Parathyroid adenoma (tissue), 2 donors: ENCODE measurements around the gene TGFBI.
A peak's percentile ranks its signal among the peaks of the same experiment; 100 is the strongest.

Experiments
- H2AFZ ChIP-seq: fragments of 300-600 bp; sonication (generic); one replicate; pipeline ENCODE4 v1.7.0; 2017; ENCODE audit warnings: antibody characterized with exemption, mild to moderate bottlenecking
- H3K27ac ChIP-seq: fragments of 300-600 bp; sonication (generic); one replicate; pipeline ENCODE4 v1.7.0; 2017
- H3K27me3 ChIP-seq: fragments of 300-600 bp; sonication (generic); one replicate; pipeline ENCODE4 v1.7.0; 2017; ENCODE audit warnings: low read length; ENCODE audit not compliant: control insufficient read depth, insufficient read depth
- H3K36me3 ChIP-seq: fragments of 300-600 bp; sonication (generic); one replicate; pipeline ENCODE4 v1.7.0; 2017; ENCODE audit warnings: low read length; ENCODE audit not compliant: control insufficient read depth, insufficient read depth
- H3K4me1 ChIP-seq: fragments of 300-600 bp; sonication (generic); one replicate; pipeline ENCODE4 v1.7.0; 2017; ENCODE audit warnings: control low read depth
- H3K4me2 ChIP-seq: fragments of 300-600 bp; sonication (generic); one replicate; pipeline ENCODE4 v1.7.0; 2017; ENCODE audit warnings: low read length
- H3K4me3 ChIP-seq: fragments of 300-600 bp; sonication (generic); one replicate; pipeline ENCODE4 v1.7.0; 2017; ENCODE audit warnings: low read depth, low read length
- H3K79me2 ChIP-seq: fragments of 300-600 bp; sonication (generic); one replicate; pipeline ENCODE4 v1.7.0; 2017; ENCODE audit warnings: control low read depth
- H3K9ac ChIP-seq: fragments of 300-600 bp; sonication (generic); one replicate; pipeline ENCODE4 v1.7.0; 2017; ENCODE audit warnings: mild to moderate bottlenecking
- H3K9me3 ChIP-seq: fragments of 300-600 bp; sonication (generic); one replicate; pipeline ENCODE4 v1.7.0; 2017; ENCODE audit warnings: low read length; ENCODE audit not compliant: control insufficient read depth
- TF ChIP-seq, protein P1 (sequence below): fragments of 300-600 bp; sonication (generic); IDR thresholded peaks from one replicate; pipeline ENCODE4 v1.7.0; 2017; ENCODE audit warnings: antibody characterized with exemption, mild to moderate bottlenecking
- donor health status: primary hyperparathyroidism.

TGFBI gene

DNA sequence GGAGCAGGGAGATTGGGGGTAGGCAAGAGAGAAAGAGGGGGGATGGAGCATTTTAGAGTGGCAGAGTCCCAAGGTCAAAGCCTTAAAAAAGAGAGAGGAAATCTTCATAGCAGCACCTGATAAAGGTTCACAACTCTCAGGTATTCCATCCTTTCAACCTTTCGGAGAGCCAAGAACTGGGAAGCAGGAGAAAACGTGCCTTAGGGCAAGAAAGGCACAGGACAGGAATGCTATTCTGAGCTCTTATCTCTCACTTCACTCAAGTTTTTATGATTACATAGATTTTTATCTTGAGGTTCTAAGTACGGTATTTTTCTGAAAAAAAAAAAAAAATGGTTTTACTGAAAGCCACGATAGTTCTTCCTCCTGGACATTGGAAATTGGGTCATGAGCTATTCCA is 69.4 kb downstream of the TGFBI start:
- H3K4me1 ChIP-seq, result no peaks in the 10 kb centered on the region
- no peak overlapping the region for H3K4me2 ChIP-seq
- no peak overlapping the region for H3K4me3 ChIP-seq
- no peaks in the 10 kb centered on the region for H3K79me2 ChIP-seq
- H3K27ac ChIP-seq, result no peak overlapping the region
- no peaks in the 10 kb centered on the region for H3K36me3 ChIP-seq
- H3K27me3 ChIP-seq, result no peaks in the 10 kb centered on the region
- no peak overlapping the region for H3K9ac ChIP-seq
- no peaks in the 10 kb centered on the region for H3K9me3 ChIP-seq
- TF ChIP-seq, protein P1, sequence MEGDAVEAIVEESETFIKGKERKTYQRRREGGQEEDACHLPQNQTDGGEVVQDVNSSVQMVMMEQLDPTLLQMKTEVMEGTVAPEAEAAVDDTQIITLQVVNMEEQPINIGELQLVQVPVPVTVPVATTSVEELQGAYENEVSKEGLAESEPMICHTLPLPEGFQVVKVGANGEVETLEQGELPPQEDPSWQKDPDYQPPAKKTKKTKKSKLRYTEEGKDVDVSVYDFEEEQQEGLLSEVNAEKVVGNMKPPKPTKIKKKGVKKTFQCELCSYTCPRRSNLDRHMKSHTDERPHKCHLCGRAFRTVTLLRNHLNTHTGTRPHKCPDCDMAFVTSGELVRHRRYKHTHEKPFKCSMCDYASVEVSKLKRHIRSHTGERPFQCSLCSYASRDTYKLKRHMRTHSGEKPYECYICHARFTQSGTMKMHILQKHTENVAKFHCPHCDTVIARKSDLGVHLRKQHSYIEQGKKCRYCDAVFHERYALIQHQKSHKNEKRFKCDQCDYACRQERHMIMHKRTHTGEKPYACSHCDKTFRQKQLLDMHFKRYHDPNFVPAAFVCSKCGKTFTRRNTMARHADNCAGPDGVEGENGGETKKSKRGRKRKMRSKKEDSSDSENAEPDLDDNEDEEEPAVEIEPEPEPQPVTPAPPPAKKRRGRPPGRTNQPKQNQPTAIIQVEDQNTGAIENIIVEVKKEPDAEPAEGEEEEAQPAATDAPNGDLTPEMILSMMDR, result no peak
- H2AFZ ChIP-seq, result no peak overlapping the region

DNA sequence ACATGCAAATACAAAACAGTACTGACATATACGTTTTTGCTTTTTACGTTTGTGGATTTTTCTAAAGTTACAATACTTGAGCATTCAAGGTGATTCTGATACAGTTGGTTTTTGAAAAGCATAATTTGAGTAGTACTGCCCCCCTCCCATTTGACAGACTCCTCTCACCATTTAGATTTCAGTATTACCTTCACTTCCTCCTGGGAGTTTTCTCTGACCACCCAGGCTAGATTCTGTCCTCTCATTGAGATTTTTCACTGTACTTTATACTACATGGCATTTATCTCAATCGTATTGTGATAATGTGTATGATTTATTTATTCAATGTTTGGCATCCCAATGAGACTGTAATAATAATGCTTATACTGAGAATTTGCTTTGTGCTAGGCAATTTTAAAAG is 71.1 kb downstream of the TGFBI start:
- Histone ChIP-seq H3K79me2 (no peaks in the 10 kb centered on the region), H3K4me3 (no peak overlapping the region)

DNA sequence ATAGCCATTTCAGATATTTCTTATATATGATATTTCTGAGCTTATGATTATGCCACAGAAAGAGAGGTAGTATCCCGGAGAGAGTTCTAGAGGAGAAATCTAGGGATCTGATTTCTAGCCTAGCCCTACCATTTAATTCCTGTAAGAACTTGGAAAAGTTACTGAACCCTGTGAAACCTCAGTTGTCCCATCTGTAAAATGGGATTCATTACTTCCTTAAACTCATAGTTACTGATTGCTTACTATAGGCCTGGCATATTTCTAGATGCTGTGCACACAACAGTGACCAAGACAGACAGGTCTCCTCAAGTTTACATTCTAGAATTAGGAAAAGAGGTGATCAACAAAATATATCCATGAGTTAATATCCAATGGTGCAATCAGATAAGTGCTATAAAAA is 73.1 kb downstream of the TGFBI start:
- Histone ChIP-seq H3K36me3 (no peaks in the 10 kb centered on the region), H3K4me2 (no peak overlapping the region)
- TF ChIP-seq, protein P1, result no peak

More for the DNA sequence above, 71.1 kb downstream of the TGFBI start:
- no peak overlapping the region for H3K9ac ChIP-seq
- no peak overlapping the region for H3K4me2 ChIP-seq
- no peak overlapping the region for H3K27ac ChIP-seq
- H3K9me3 ChIP-seq, result no peaks in the 10 kb centered on the region
- H3K4me1 ChIP-seq, result peaks cover 4% of the 10 kb centered on the region
- no peaks in the 10 kb centered on the region for H3K27me3 ChIP-seq
- H3K36me3 ChIP-seq, result no peaks in the 10 kb centered on the region
- no peak overlapping the region for H2AFZ ChIP-seq
- TF ChIP-seq, protein P1, result no peak

DNA sequence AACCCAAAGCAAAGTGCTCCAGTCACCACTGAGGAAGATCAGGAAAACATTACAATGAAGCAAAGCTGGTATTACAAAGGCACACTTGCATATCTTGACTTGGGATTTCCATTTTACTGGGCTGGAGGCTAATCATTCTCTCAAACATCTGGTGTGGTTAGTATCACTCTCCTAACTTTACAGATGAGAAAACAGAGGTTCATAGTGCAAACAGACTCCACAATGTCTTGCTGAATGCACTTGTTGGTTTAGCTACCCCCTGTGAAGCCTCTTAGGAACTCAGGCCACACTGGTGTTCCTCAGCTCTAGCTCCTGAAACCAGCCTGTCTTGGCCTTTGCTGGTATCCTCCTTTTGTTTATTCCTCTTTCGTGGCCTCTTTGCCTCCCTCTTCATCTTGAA is 74.3 kb downstream of the TGFBI start:
- H3K36me3 ChIP-seq, result no peaks in the 10 kb centered on the region
- no peak overlapping the region for H3K4me3 ChIP-seq
- peaks cover 5% of the 10 kb centered on the region for H3K4me1 ChIP-seq
- H3K27me3 ChIP-seq, result no peaks in the 10 kb centered on the region
- no peak overlapping the region for H2AFZ ChIP-seq
- H3K79me2 ChIP-seq, result no peaks in the 10 kb centered on the region
- no peak overlapping the region for H3K27ac ChIP-seq
- H3K4me2 ChIP-seq, result no peak overlapping the region
- TF ChIP-seq, protein P1, result no peak
- H3K9ac ChIP-seq, result no peak overlapping the region
- H3K9me3 ChIP-seq, result no peaks in the 10 kb centered on the region

More for the DNA sequence above, 73.1 kb downstream of the TGFBI start:
- H3K27ac ChIP-seq, result no peak overlapping the region
- H3K27me3 ChIP-seq, result no peaks in the 10 kb centered on the region
- no peak overlapping the region for H3K9ac ChIP-seq
- no peaks in the 10 kb centered on the region for H3K9me3 ChIP-seq
- H2AFZ ChIP-seq, result no peak overlapping the region
- peaks cover 5% of the 10 kb centered on the region for H3K4me1 ChIP-seq
- H3K79me2 ChIP-seq, result no peaks in the 10 kb centered on the region
- no peak overlapping the region for H3K4me3 ChIP-seq

DNA sequence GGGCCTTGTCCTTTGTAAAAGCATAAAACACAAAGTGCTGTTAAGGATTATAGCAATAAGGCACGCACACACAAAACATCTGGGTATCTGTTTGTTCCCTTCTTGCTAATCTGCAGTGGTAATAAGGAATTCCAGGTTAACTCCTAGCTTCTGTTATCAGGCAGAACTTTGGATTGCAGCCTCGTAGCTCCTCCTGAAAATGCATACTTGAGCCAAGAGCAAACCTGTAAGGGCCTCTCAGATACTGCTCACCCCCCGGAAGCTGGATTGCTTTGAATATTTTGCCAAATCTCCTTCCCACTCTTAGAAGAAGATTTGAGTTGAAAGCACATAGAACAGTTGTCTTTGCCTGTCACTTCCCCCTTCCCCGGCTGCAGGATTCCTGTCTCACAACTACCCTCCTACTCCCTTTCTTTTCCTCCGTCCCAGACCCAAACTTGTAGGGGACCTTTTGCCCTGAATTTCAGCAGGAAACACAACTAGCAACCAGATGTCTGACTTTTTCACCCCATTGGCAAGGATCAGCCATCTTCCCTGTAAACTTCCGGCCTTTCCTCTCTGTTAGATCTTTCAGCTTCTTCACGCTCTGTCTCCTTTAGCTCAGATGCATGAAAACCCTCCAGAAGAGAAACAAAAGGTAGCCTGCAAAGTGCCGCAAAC is 75.6 kb downstream of the TGFBI start:
- H3K4me3 ChIP-seq, result no peak overlapping the region
- H3K9me3 ChIP-seq, result no peaks in the 10 kb centered on the region
- peak overlapping the region; percentile 55 for H2AFZ ChIP-seq
- peaks cover 5% of the 10 kb centered on the region for H3K4me1 ChIP-seq
- no peaks in the 10 kb centered on the region for H3K27me3 ChIP-seq
- H3K9ac ChIP-seq, result no peak overlapping the region
- H3K27ac ChIP-seq, result no peak overlapping the region
- H3K4me2 ChIP-seq, result no peak overlapping the region
- TF ChIP-seq, protein P1, result no peak
- no peaks in the 10 kb centered on the region for H3K36me3 ChIP-seq
- no peaks in the 10 kb centered on the region for H3K79me2 ChIP-seq
